Endothelial cell of umbilical vein (primary cell): Measurements from ENCODE around the gene CLPTM1L.

Experiments
- CTCF ChIP-seq, 2 donors: IDR thresholded peaks; 1 replicate in 1 of 2; 2 replicates in 1 of 2; pipeline ENCODE4 v1.5.1; 2011; ENCODE audit warnings: low read length in 2 of 2, mild to moderate bottlenecking in 2 of 2, moderate library complexity in 2 of 2, control low read depth in 1 of 2, inconsistent platforms in 1 of 2, low read depth in 1 of 2; ENCODE audit not compliant: insufficient read depth in 1 of 2; ENCODE audit errors: extremely low read depth in 1 of 2
- FOS ChIP-seq: IDR thresholded peaks from 2 replicates; pipeline ENCODE4 v1.6.1; 2011; ENCODE audit warnings: mild to moderate bottlenecking, low read length, moderate library complexity, borderline replicate concordance; ENCODE audit not compliant: insufficient read depth
- GATA2 ChIP-seq: IDR thresholded peaks from 2 replicates; pipeline ENCODE4 v1.7.0; 2011; ENCODE audit warnings: low read depth, mild to moderate bottlenecking, moderate library complexity, mixed read lengths, low read length; ENCODE audit not compliant: insufficient read length, insufficient read depth
- POLR2A ChIP-seq: IDR thresholded peaks from 2 replicates; pipeline ENCODE4 v1.6.1; 2012; ENCODE audit warnings: low read depth, mild to moderate bottlenecking, control low read depth, low read length
- POLR2AphosphoS5 ChIP-seq: IDR thresholded peaks from 2 replicates; pipeline ENCODE4 v1.6.1; 2012; ENCODE audit warnings: low read depth, mild to moderate bottlenecking, control low read depth, low read length, moderate library complexity; ENCODE audit not compliant: insufficient read depth

- TF ChIP-seq FOS: no peak
- no peak for TF ChIP-seq CTCF (IDR thresholded peaks at IDR 0.05; ENCODE audit: extremely low read depth in 1 of 2, insufficient read depth in 1 of 2, low read depth in 1 of 2, low read length in 2 of 2)
- no peak for TF ChIP-seq POLR2AphosphoS5
- TF ChIP-seq POLR2A: no peak
- TF ChIP-seq GATA2: no peak
Measured at GRCh38 chr5:1330146-1330846, 14.6 kb downstream of the CLPTM1L start.
